Calu3 (cell line): Measurements from ENCODE around the gene SYTL4. TPM values are rescaled to one million over a fixed set of nuclear protein-coding genes. Genes with fewer than 3 reads are reported as not detected.

Experiments used
- BruUV-seq: library from RNA; stranded (reverse); fragments of 400-500 nt; replicated peaks from 2 replicates; lab custom pipeline; 2021; lab: Mats Ljungman, UMichigan
- CTCF ChIA-PET: fragments of 300-600 bp; sonication (Branson Sonifier 250); formaldehyde crosslinking; loops from one replicate; lab custom pipeline; 2022; ENCODE audit warnings: antibody characterized with exemption; lab: Charles Lee
- DNase-seq: peaks from one replicate; pipeline ENCODE4 v3.0.0; 2022
- H3K27ac Mint-ChIP-seq: one replicate; pipeline ENCODE4 v1.8.0; 2022; ENCODE audit warnings: mixed read lengths; ENCODE audit not compliant: unreplicated experiment
- H3K27me3 Mint-ChIP-seq: one replicate; pipeline ENCODE4 v1.8.0; 2022; ENCODE audit warnings: mixed read lengths; ENCODE audit not compliant: unreplicated experiment
- H3K36me3 Mint-ChIP-seq: one replicate; pipeline ENCODE4 v1.8.0; 2022; ENCODE audit warnings: mild to moderate bottlenecking, moderate library complexity, mixed read lengths; ENCODE audit not compliant: insufficient read depth, unreplicated experiment
- H3K4me1 Mint-ChIP-seq: one replicate; pipeline ENCODE4 v1.8.0; 2022; ENCODE audit warnings: mild to moderate bottlenecking, low read depth, mixed read lengths; ENCODE audit not compliant: unreplicated experiment
- H3K4me3 Mint-ChIP-seq: one replicate; pipeline ENCODE4 v1.8.0; 2022; ENCODE audit warnings: mild to moderate bottlenecking, low read depth, moderate library complexity, mixed read lengths; ENCODE audit not compliant: unreplicated experiment
- H3K9me3 Mint-ChIP-seq: one replicate; pipeline ENCODE4 v1.8.0; 2022; ENCODE audit warnings: low read depth, mixed read lengths; ENCODE audit not compliant: unreplicated experiment
- intact Hi-C: fragments of 100-400 bp; cut with micrococcal nuclease; formaldehyde crosslinking; loops from one replicate; pipeline ENCODE4 v1.10.0; 2022; ENCODE audit not compliant: unreplicated experiment
- total RNA-seq: library from RNA; stranded (reverse); gene quantifications from 2 replicates; pipeline ENCODE4 v1.2.3, GENCODE V29; 2022
- TF ChIP-seq, protein P1 (sequence below): fragments of 200-600 bp; IDR thresholded peaks from one replicate; pipeline ENCODE4 v1.8.0; 2022; ENCODE audit warnings: antibody characterized with exemption; ENCODE audit not compliant: unreplicated experiment

SYTL4 gene
- total RNA-seq, 1 experiment from 2014 or later, result 17.3 TPM

DNA sequence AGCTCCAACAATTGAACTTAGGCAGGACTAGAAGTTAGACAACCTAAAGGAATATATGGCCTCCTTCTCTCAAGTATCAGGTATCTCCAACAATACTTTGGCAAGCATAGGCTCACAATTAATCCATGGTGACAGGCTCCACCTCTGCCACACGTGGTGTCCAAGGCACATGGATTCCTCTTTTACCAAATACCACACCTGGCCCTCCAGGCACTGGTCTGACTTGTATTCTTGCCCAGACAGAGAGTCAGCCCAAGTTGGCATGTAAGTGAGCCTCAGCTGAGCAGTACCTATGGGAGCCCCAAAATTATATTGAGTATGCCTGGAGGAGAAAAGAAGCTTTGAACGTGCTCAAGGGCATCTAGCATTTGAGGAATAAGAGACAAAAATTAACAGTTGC lies 68.3 kb downstream of the SYTL4 start:
- DNase-seq, result no peak
- CTCF ChIA-PET, result no interaction called here
- TF ChIP-seq, protein P1, sequence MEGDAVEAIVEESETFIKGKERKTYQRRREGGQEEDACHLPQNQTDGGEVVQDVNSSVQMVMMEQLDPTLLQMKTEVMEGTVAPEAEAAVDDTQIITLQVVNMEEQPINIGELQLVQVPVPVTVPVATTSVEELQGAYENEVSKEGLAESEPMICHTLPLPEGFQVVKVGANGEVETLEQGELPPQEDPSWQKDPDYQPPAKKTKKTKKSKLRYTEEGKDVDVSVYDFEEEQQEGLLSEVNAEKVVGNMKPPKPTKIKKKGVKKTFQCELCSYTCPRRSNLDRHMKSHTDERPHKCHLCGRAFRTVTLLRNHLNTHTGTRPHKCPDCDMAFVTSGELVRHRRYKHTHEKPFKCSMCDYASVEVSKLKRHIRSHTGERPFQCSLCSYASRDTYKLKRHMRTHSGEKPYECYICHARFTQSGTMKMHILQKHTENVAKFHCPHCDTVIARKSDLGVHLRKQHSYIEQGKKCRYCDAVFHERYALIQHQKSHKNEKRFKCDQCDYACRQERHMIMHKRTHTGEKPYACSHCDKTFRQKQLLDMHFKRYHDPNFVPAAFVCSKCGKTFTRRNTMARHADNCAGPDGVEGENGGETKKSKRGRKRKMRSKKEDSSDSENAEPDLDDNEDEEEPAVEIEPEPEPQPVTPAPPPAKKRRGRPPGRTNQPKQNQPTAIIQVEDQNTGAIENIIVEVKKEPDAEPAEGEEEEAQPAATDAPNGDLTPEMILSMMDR, result no peak
- Mint-ChIP-seq H3K36me3 (peaks cover 5% of the 10 kb centered on the region), H3K4me1 (peaks cover 19% of the 10 kb centered on the region), H3K27ac (no peak overlapping the region), H3K27me3 (no peaks in the 10 kb centered on the region), H3K4me3 (no peak overlapping the region), H3K9me3 (no peaks in the 10 kb centered on the region)
- intact Hi-C loops, result no loop called here
- BruUV-seq, result no TSS peak

DNA sequence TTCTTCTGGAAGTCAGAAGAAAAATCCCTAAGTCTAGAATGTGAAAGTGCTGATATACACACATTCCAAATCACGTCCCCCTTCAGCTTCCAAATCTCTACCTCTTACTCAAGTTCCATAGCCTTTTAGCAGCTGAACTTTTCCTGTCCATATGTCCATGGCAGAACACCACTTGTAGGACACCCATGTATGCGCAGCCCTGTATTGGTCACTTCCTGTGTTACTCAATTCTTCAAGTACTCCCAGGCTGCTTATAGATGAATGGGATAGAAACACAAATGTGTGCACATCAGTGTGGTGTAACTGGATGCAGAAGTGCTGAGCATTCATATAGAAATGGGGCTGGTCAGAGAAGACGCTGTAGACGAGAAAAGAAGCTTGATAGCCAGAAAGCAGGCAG lies 69.1 kb downstream of the SYTL4 start:
- no peak overlapping the region for H3K27ac Mint-ChIP-seq
- peaks cover 5% of the 10 kb centered on the region for H3K36me3 Mint-ChIP-seq
- intact Hi-C loops, result no loop called here
- CTCF ChIA-PET, result no interaction called here
- BruUV-seq, result no TSS peak
- TF ChIP-seq, protein P1, result no peak
- no peaks in the 10 kb centered on the region for H3K27me3 Mint-ChIP-seq
- no peak for DNase-seq
- no peaks in the 10 kb centered on the region for H3K9me3 Mint-ChIP-seq
- peaks cover 22% of the 10 kb centered on the region for H3K4me1 Mint-ChIP-seq
- H3K4me3 Mint-ChIP-seq, result no peak overlapping the region

DNA sequence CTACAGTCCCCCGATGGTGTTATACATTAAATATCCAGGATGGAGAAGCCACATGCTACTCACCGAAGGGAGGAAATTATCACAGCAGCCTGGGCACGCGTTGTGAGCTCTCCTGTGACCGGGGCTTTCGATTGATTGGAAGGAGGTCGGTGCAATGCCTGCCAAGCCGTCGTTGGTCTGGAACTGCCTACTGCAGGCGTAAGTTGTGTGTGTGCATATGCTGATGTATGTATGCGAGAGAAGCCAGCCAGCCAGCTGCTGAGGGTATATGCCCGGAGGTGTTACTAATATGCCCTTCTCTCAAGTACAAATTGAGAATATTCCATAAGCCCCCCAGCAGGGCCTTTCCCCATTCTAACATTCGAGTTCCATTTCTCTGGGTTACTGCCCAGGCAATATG lies 69.8 kb downstream of the SYTL4 start:
- Mint-ChIP-seq H3K27ac (no peak overlapping the region), H3K9me3 (no peaks in the 10 kb centered on the region), H3K4me3 (no peak overlapping the region), H3K27me3 (no peaks in the 10 kb centered on the region), H3K4me1 (peaks cover 22% of the 10 kb centered on the region), H3K36me3 (peaks cover 5% of the 10 kb centered on the region)
- TF ChIP-seq, protein P1, result no peak
- no TSS peak for BruUV-seq
- CTCF ChIA-PET, result no interaction called here
- DNase-seq, result no peak
- intact Hi-C loops, result no loop called here

DNA sequence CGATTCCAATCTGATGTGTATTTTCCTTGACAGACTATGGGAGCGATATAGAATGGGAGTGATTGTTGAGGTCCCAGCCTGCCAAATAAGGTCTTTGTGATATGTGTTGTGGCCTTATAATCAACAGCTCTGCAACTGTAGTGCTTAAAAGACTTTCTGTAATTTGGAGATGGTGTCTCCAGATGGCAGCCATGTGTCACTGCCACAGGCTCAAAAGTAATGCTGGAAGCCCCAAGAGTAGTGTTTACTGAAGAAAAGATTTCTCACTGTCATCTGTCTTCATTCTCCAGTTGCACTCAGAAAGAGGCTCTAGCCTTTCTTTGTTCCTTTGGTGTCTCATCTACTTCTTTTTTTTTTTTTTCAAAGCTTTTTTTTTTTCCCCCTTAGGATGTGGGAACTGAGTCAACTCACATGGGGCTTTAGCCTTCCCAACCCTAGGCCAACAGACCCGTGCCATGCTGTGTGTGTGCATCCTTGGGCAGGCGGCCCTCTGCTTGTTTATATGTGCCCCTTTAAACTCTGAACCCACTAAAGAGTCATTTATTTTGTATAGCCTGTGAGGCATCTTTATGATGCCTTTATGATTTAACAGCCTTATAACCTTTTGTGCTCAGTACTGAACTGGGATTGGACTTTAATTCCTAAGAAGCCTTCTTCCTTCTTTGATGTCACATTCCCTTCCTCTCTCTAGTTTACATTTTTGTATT lies 72.3 kb downstream of the SYTL4 start:
- intact Hi-C loops, result no loop called here
- BruUV-seq, result no TSS peak
- CTCF ChIA-PET, result interaction anchor here (1.0 kb wide), 1 partner anchor 12 kb away, joined by 11 read pairs; no protein-coding TSS in a partner anchor
- TF ChIP-seq, protein P1, result no peak
- H3K27ac Mint-ChIP-seq, result no peak overlapping the region
- no peaks in the 10 kb centered on the region for H3K9me3 Mint-ChIP-seq
- peaks cover 25% of the 10 kb centered on the region for H3K4me1 Mint-ChIP-seq
- no peak overlapping the region for H3K4me3 Mint-ChIP-seq
- no peaks in the 10 kb centered on the region for H3K27me3 Mint-ChIP-seq
- no peak for DNase-seq
- peaks cover 5% of the 10 kb centered on the region for H3K36me3 Mint-ChIP-seq
